ENCODE measurements around the gene NBDY.
"Not testable (repeated sequence)": the region's sequence is repeated elsewhere in the genome, so short reads cannot be mapped to it uniquely, and the experiment has no call there.

The NBDY gene

DNA sequence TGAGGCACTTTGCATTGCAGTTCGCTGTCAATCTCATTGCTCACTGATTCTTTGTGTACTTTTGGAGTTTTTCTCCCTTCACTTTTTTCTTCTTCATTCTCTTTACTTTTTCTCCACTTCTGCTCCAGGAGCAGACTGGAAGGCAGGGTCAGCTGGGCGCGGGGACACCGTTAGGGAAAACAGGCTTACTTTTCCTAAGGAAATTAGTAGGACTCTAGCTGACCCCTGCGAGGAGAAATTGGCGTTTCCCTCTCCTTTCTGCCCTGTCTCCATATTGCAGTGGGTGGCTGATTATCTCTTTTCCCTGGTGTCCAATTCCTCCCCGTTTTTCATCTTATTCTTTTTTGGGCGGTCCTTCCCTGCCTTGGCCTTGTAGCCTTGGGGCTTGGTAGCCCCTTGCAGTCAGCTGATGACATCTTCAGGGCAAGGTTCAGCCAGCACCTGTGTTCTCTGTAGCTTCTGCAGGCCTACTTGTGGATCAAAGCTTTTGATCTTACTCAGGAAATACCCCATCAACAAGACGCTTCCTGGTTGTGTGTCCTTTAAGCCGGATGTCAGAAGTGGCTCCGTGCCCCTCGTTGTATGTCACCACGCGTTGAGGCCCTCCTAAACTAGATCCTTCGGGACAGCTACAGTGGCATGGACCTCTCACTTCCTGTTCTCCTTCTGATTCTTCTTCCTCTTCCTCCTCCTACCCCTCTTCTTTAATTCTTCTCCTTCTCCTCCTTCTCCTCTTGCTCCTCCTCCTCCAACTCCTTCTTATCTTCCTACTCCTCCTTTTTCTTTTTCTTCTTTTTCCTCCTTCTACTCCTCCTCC, 36.1 kb downstream of the NBDY start:
- no peak for DNase-seq

DNA sequence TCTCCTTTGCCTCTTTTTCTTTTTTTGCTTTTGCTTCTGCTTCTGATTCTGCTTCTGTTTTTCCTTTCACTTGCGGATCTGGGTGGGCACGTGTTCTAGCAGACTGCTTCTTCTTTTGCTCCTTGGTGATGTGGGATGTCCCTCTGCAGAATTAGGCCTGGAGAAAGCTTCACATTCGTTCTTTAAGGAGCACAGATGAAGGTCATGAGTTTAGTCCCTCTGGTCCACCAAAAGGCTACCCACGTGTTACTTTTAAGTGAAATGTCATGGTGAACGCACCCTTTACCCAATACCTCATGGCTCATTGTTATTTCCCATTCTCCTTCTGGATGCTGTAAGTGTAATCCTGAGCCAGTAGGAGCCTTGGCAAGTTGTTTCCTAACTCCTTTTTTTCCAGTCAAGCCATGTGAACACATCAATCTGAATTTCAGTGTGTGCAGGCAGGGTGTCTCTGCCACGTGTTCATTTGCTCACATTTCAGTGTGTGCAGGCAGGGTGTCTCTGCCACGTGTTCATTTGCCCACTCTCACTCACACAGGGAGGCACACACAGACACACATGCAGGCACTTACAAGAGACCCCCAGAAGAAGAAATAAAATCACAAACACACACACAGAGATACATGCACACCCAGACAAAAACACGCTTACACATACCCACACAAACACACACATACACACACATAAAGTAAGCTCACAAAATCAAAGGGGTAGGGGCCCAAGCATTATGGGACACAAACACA, 36.9 kb downstream of the NBDY start:
- no peak for DNase-seq

DNA sequence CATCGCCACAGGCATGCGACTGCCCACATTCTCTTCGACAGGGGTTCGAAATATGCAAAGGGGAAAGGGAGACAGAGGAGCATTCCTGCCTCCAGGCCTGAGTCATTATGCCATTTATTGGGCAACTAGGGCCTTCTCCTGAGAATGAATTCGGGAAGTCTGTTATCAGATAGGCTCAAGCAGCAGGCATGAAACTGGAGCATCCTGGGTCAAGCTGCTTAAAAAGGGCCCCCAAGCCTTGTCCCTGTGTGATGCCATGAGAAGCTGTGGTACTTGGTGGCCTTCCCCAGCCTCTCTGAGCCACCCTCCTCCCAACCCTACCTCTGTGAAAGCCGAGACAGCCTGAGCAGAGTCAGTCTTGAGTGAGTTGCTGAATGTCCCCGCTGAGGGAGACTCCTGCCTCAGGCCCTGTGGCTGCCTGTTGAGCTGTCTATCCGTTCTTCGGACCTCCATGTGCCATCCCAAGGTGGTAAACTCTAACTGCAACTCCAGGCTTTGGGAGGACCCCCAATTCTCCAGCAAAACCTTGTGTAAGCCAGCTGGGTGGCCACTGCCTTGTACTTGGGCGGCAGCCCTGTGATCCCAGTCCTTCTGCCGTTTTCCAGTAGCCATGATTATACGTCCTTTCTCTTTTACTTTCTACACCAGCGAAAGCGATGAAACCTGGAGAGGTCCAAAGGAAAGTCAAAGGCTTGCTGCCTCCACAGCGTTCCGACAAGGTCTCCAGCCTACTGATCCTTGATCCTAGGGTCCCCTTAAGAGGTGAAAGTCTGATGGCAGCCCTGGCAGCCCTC, 37.7 kb downstream of the NBDY start:
- no peak for DNase-seq

DNA sequence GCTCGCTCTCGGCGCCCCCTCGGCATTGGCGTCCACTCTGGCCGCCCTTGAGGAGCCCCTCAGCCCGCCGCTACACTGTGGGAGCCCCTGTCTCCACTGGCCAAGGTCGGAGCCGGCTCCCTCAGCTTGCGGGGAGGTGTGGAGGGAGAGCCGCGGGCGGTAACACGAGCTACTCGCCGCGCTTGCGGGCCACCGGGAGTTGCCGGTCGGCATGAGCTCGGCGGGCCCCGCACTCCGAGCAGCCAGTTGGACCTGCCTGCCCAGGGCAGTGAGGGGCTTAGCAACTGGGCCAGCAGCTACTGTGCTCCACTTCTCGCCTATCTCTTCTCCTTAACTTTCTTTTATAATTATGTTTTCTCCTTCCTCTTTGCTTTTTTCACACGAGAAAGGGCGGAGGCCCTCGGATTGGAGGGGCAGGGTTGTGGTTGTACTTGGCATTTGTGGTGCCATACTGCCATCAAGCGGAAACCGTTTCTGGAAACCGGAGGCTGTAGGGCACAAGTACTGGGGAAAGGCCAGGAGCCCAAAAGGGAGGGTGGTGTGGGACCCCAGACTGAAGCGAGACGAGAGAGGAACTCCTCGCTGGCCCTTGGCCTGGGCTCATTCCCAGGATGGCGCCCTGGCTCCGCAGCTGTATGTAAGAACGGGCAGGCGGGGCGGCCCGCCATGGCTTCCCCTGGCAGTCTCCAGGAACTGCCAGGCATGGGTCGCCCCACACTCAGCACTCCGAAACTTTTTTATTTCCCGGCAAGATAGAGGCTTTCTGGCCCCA, 38.5 kb downstream of the NBDY start:
- not testable (repeated sequence) for DNase-seq

DNA sequence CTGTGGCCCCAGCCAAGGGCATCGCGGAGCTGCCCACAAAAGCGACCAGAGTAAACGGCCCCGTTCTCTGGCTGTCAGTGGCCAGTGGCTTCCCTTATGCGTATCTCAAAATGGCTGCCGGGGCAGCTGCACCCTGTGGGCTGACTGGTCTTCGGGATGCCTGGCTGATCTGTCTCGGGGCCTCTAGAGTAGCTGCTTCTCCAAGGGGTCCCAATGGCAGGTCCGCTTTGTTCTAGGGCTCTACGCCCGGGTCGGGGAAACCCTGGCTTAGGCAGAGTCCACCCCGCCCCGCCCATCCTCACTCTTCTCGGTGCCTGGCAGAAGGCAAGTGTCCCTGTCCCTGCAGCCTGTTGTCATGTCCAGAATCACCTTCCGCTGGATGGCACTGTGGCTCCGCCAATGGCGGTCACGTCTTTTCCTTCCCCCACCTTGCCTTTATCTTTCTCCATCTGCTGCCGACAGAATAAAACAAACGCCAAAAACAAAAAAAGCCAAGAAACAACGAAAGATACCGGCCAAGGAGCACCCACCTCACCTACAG, 39.1 kb downstream of the NBDY start:
- not testable (repeated sequence) for DNase-seq

DNA sequence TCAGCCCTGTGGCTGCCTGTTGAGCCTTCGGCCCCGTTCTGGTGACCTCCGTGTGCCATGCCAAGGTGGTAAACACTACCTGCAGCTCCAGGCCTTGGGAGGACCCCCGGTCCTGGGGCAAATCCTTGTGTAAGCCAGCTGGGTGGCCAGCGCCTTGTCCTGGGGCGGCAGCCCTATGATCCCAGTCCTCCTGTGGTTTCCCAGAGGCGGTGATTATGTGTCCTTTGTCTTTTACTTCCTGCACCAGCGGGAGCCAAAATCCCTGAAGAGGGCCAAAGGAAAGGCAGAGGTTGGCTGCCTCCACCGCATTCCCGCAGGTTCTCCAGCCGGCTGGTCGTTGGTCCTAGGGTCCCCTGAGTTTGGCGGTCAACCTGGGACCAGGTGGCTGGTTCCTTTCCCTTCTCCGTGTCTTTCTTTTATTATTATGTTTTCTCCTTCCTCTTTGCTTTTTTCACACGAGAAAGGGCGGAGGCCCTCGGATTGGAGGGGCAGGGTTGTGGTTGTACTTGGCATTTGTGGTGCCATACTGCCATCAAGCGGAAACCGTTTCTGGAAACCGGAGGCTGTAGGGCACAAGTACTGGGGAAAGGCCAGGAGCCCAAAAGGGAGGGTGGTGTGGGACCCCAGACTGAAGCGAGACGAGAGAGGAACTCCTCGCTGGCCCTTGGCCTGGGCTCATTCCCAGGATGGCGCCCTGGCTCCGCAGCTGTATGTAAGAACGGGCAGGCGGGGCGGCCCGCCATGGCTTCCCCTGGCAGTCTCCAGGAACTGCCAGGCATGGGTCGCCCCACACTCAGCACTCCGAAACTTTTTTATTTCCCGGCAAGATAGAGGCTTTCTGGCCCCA, 43.9 kb downstream of the NBDY start:
- DNase-seq = not testable (repeated sequence)

DNA sequence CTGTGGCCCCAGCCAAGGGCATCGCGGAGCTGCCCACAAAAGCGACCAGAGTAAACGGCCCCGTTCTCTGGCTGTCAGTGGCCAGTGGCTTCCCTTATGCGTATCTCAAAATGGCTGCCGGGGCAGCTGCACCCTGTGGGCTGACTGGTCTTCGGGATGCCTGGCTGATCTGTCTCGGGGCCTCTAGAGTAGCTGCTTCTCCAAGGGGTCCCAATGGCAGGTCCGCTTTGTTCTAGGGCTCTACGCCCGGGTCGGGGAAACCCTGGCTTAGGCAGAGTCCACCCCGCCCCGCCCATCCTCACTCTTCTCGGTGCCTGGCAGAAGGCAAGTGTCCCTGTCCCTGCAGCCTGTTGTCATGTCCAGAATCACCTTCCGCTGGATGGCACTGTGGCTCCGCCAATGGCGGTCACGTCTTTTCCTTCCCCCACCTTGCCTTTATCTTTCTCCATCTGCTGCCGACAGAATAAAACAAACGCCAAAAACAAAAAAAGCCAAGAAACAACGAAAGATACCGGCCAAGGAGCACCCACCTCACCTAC, 44.5 kb downstream of the NBDY start:
- not testable (repeated sequence) for DNase-seq

DNA sequence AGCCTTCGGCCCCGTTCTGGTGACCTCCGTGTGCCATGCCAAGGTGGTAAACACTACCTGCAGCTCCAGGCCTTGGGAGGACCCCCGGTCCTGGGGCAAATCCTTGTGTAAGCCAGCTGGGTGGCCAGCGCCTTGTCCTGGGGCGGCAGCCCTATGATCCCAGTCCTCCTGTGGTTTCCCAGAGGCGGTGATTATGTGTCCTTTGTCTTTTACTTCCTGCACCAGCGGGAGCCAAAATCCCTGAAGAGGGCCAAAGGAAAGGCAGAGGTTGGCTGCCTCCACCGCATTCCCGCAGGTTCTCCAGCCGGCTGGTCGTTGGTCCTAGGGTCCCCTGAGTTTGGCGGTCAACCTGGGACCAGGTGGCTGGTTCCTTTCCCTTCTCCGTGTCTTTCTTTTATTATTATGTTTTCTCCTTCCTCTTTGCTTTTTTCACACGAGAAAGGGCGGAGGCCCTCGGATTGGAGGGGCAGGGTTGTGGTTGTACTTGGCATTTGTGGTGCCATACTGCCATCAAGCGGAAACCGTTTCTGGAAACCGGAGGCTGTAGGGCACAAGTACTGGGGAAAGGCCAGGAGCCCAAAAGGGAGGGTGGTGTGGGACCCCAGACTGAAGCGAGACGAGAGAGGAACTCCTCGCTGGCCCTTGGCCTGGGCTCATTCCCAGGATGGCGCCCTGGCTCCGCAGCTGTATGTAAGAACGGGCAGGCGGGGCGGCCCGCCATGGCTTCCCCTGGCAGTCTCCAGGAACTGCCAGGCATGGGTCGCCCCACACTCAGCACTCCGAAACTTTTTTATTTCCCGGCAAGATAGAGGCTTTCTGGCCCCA, 49.3 kb downstream of the NBDY start:
- DNase-seq = not testable (repeated sequence)

DNA sequence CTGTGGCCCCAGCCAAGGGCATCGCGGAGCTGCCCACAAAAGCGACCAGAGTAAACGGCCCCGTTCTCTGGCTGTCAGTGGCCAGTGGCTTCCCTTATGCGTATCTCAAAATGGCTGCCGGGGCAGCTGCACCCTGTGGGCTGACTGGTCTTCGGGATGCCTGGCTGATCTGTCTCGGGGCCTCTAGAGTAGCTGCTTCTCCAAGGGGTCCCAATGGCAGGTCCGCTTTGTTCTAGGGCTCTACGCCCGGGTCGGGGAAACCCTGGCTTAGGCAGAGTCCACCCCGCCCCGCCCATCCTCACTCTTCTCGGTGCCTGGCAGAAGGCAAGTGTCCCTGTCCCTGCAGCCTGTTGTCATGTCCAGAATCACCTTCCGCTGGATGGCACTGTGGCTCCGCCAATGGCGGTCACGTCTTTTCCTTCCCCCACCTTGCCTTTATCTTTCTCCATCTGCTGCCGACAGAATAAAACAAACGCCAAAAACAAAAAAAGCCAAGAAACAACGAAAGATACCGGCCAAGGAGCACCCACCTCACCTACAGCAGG, 50.0 kb downstream of the NBDY start:
- not testable (repeated sequence) for DNase-seq

DNA sequence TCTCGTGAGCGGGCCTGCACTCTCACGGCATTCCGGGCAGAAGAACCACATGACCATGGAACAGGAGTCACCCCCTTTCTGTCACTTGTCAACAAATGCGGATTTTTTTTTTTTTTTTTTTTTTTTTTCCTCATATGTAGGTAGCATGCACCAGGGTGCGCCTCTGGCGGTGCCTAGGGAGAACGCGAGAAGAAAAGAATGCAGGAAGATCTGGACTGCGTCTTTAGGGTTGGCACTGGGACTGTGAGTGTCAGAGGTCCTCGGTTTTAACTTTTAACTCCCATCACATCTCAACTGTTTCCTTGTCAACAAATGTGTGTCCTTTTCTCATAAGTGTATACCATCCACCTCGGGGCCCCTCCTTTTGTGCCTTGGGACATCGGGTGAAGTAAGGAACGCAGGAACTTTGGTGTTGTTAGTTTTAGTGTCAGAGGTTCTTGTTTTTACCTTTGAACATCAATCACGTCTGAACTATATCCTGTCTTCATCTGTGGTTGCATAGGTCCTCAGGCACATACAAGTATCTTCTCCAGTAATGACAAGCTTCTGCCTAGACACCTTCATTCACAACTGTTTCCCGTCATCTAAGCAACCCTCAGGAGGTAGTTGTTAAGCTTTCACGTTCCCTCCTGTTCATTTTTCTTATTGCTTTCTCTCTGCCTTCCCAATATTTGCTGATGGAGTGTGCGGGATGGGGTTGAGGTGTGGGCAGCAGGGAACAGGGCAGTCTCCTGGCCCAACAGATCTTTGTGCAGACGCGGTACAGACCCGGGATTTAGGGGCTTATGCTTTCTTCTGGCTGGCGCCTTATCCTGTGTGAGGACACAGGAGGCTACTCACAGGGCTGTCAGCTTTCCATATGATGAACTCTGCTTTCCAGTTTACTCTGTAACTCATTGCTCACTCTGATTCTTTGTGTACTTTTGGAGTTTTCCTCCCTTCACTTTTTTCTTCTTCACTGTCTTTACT, 51.9 kb downstream of the NBDY start:
- DNase-seq = not testable (repeated sequence)

DNA sequence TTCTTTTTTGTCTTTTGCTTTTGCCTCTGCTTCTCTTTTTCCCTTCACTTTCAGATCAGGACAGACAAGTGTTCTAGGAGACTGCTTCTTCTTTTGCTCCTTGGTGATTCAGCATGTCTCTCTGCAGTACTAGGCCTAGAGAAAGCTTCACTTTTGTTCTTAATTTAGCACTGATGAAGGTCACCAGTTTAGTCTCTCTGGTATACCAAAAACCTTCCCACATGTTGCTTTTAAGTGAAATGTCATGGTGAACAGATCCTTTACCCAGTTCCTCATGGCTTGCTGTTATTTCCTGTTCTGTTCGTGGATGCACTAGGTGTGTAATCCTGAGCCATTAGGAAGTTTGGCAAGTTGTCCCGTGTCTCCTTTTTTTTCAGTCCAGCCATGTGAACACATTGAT, 53.3 kb downstream of the NBDY start:
- no peak for DNase-seq

DNA sequence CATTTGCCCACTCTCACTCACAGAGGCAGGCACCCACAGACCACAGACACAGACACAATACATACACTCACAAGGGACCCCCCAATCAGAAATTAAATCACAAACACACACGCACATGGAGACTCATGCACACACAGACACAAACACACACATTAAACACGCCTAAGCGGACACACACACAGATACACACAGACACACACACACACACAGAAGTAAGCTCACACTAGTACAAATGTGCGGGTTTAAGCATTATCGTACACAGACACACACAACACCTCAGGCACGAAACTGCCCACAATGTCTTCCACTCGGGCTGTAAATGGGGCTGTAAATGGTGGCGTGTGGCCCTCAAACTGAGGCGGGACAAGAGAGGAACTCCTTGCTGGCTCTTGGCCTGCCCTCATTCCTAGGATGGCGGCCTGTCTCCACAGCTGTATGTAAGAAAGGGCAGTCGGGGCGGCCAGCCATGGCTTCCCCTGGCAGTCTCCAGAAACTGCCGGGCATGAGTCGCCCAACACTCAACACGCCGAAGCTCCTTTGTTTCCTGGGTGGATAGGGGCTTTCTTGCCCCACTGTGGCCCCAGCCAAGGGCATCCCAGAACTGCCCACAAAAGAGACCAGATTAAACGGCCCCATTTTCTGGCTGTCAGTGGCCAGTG, 53.9 kb downstream of the NBDY start:
- no peak for DNase-seq

DNA sequence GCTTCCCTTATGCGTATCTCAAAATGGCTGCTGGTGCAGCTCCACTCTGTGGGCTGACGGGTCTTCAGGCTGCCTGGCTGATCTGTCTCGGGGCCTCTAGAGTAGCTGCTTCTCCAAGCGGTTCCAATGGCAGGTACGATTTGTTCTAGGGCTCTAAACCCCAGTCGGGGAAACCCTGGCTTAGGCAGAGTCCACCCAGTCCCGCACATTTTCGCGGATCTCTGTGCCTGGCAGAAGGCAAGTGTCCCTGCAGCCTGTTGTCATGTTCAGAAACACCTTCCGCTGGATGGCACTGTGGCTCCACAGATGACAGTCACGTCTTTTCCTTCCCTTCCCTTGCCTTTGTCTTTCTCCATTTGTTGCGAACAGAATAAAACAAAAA, 54.4 kb downstream of the NBDY start:
- no peak for DNase-seq

DNA sequence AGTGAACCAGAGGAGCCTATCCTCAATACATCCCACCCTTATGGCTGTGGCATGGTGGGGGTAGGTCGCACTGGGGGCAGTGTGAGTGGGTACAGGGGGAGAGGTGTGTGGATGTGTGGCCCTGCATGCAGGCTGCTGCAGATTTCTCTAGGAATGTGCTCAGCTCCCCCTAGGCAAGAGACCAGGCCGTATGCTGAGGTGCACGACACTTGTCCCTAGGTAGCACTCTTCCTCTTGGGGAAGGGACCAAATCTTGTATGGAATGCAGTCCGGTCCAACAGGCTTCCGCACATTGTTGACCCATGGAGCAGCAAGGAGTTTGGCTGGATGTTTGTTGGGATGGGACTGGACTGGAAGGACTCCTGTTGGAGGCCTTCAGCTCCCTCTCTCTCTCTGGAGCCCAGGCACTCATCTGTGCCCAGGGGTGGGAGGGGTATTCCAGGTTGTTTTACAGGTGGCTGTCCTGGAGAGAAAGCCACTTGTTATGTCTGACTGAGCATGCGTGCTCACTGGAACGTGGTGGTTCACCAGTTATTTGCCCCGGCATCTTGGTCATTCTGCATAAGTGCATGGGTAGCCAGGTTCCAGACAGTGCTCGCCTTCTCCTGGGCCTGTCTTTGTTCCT, 55.1 kb downstream of the NBDY start:
- no peak for DNase-seq

DNA sequence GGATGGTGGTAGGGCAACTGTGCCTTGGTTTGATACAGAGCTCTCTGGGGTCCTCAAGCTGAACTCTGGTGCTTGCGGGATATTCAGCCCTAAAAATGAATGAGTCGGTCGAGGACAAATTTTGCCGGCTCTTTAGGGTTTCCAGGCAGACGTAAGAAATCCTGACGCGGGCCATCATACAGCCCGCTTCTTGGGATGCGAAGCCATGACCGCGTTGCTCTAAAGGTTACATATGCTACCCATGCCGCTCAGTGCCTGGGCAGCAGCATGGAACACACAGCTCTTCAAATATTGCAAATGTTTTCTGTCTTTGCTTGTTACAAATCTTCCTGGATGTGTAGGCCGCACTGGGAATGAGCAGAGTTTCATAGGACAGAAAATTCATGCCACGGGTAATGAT, 55.6 kb downstream of the NBDY start:
- DNase-seq = no peak

DNA sequence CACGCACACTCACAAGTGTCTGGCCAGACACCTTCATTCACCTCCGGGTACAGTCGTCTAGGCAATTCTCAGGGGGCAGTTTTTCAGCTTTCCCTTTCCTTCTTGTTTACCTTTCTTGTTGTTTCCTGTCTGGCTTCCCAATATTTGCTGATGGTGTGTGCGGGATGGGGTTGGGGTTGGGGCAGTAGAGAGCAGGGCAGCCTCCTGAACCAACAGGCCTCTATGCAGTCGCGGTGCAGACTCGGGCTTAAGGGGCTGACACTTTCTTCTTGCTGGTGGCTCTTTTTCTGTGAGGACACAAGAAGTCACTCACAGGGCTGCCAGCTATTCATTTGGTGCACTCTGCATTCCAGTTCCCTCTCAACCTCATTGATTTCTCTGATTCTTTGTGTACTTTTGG, 56.4 kb downstream of the NBDY start:
- no peak for DNase-seq

DNA sequence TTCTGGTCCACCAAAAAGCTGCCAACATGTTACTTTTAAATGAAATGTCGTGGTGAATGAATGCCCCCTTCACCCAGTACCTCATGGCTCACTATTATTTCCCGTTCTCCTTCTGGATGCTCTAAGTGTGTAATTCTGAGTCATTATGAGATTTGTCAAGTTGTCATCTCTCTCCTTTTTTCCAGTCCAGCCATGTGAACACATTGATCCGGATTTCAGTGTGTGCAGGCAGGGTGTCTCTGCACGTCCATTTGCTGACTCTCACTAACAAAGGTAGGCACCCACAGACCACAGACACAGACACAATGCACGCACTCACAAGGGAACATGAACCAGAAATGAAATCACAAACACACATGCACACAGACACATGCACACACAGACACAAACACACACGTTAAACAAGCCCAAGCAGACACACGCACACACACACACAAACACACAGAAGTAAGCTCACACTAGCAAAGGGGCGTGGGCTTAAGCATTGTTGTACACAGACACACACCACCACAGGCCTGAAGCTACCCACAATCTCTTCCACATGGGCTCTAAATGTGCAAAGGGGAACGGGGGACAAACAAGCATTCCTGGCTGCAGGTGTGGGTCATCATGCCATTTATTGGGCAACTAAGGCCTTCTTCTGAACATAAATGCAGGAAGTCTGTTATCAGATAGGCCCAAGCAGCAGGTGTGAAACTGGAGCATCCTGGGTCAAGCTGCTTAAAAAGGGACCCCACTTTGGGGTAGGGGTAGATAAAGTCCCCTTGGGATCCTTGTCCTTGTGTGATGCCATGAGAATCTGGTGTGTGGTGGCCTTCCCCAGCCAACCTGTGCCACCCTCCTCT, 58.1 kb downstream of the NBDY start:
- DNase-seq = no peak
